ENCODE results near the gene PEPD. TPM values are rescaled to one million over a fixed set of nuclear protein-coding genes. Genes with fewer than 3 reads are reported as not detected.

Gene PEPD
- total RNA-seq, 2 experiments from 2014 or later = 29.3 to 30.6 TPM

DNA sequence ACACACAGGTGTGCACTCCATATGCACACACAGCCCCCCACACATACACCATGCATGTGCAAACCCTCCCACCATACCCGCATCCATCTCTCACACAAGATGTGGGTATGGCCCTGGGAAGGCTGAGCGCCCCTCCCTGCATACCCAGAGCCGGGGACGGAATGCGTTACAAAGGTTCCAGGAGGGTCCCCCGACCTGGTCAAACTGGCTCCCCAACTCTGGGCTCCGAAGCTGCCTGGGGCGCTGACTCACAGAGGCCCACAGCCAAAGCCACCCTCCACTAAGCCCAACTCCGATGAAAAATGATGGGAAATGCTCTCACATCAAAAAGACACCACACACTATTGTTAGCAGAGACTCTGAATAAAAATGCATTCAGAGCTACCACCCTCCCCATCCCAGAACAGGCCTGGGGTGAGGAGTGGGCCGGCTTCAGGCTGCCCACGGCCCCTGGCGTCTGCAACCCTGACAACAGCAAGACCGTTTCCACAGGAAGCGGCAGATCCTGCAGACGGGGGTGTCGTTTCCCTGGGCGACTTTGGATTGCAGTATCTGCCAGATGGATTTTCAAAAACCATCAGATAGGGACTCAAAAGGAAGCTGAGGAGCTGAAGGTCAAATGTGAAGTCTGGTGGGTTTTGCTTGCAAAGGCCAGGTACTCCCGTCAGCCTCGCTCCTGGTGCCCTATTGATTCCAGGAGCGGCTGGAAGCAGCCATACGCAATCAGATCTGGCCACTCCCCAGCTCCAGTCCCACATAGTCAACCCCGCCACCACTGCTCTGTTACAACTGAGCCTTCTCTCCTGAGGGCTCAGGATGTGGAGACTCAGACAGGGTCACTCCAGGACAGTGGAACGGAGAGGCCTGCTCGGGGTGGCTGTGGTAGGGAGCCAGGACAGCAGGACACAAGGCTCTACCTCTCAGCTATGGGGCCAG, 14.3 kb downstream of the PEPD start:
- intact Hi-C loops (cut with micrococcal nuclease) = no loop called here
- Mint-ChIP-seq H3K4me1 (ENCODE audit: low read depth) (no peaks in the 10 kb centered on the region), H3K27ac (no peak overlapping the region), H3K36me3 (peaks cover 4% of the 10 kb centered on the region), H3K27me3 (no peaks in the 10 kb centered on the region), H3K9me3 (no peaks in the 10 kb centered on the region), H3K4me3 (no peak overlapping the region)
- ChIA-PET CTCF (no interaction called here), POLR2A (no interaction called here)
- no peak for DNase-seq

DNA sequence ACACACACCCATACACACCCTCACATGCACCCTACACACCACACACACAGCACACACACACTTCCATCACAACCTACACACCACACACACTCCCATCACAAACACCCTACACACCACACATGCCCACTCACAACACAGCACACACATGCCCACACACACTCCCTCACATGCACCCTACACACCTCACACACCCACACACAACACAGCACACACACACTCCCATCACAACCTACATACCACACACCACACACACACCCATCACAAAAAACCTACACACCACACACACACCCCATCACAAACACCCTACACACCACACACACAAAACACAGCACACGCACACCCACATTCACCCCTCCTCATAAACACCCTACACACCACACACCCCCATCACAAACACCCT, 15.1 kb downstream of the PEPD start:
- H3K36me3 Mint-ChIP-seq = peaks cover 4% of the 10 kb centered on the region
- POLR2A ChIA-PET = no interaction called here
- H3K4me3 Mint-ChIP-seq = no peak overlapping the region
- no peaks in the 10 kb centered on the region for H3K27me3 Mint-ChIP-seq
- intact Hi-C loops (cut with micrococcal nuclease) = no loop called here
- H3K9me3 Mint-ChIP-seq = no peaks in the 10 kb centered on the region
- DNase-seq = no peak
- CTCF ChIA-PET = no interaction called here
- no peaks in the 10 kb centered on the region for H3K4me1 Mint-ChIP-seq (ENCODE audit: low read depth)
- H3K27ac Mint-ChIP-seq = no peak overlapping the region

DNA sequence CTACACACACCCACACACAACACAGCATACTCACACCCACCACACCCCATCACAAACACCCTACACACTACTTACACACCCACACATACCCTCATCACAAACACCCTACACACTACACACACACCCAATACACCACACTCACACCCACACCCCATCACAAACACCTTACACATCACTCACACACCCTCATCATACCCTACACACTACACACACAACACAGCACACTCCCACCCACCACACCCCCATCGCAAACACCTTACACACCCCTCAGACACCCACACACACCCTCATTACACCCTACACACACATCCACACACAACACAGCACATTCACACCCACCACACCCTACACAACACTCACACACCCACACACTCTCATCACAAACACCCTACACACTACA, 15.8 kb downstream of the PEPD start:
- no peaks in the 10 kb centered on the region for H3K9me3 Mint-ChIP-seq
- ChIA-PET POLR2A (no interaction called here), CTCF (no interaction called here)
- DNase-seq = no peak
- no peaks in the 10 kb centered on the region for H3K27me3 Mint-ChIP-seq
- H3K4me3 Mint-ChIP-seq = no peak overlapping the region
- H3K4me1 Mint-ChIP-seq (ENCODE audit: low read depth) = no peaks in the 10 kb centered on the region
- intact Hi-C loops (cut with micrococcal nuclease) = no loop called here
- no peaks in the 10 kb centered on the region for H3K36me3 Mint-ChIP-seq
- no peak overlapping the region for H3K27ac Mint-ChIP-seq

DNA sequence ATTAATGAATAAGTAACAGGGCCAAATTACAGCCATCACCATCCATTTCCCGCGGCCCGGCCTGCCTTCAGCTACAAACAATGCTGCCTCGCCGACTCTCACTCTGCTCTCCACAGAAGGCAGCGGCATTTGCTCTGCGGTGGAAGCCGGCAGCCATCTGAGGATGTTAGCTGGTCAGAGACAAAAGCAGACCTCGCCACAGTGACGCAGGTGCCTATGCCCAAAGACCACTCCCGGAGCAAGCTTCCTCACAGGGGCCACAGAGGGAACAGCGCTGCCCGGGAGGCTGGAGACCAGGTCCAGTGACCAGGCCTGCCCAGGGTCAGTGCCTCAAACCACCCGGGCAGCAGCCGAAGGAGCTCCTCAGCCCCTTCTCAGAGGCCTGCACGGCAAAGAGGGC, 16.4 kb downstream of the PEPD start:
- Mint-ChIP-seq H3K27me3 (no peaks in the 10 kb centered on the region), H3K4me3 (no peak overlapping the region), H3K9me3 (no peaks in the 10 kb centered on the region), H3K27ac (no peak overlapping the region), H3K36me3 (no peaks in the 10 kb centered on the region), H3K4me1 (ENCODE audit: low read depth) (no peaks in the 10 kb centered on the region)
- ChIA-PET POLR2A (no interaction called here), CTCF (no interaction called here)
- no peak for DNase-seq
- intact Hi-C loops (cut with micrococcal nuclease) = no loop called here

DNA sequence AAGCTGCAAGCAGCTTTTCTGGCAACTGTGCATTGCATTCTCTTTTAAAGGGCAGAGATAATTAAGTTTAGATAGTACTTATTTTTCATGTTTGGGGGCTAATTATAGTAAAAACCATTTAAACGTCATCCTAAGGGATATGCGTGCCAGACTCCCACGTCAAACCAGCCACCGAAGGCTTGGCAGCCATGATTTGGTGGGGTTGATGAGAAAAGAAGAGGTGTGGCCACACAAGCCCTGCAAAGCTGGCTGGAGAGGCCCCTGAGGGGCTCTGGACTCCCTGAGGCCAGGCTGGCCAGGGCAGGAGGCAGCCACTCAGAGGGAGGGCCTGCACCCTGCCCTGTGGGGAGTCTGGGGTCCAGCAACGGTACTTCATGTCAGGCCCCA, 17.5 kb downstream of the PEPD start:
- intact Hi-C loops (cut with micrococcal nuclease) = no loop called here
- DNase-seq = no peak
- H3K9me3 Mint-ChIP-seq = no peaks in the 10 kb centered on the region
- H3K27me3 Mint-ChIP-seq = no peaks in the 10 kb centered on the region
- no peak overlapping the region for H3K27ac Mint-ChIP-seq
- no peak overlapping the region for H3K4me3 Mint-ChIP-seq
- ChIA-PET POLR2A (no interaction called here), CTCF (no interaction called here)
- H3K4me1 Mint-ChIP-seq (ENCODE audit: low read depth) = no peaks in the 10 kb centered on the region
- no peaks in the 10 kb centered on the region for H3K36me3 Mint-ChIP-seq

DNA sequence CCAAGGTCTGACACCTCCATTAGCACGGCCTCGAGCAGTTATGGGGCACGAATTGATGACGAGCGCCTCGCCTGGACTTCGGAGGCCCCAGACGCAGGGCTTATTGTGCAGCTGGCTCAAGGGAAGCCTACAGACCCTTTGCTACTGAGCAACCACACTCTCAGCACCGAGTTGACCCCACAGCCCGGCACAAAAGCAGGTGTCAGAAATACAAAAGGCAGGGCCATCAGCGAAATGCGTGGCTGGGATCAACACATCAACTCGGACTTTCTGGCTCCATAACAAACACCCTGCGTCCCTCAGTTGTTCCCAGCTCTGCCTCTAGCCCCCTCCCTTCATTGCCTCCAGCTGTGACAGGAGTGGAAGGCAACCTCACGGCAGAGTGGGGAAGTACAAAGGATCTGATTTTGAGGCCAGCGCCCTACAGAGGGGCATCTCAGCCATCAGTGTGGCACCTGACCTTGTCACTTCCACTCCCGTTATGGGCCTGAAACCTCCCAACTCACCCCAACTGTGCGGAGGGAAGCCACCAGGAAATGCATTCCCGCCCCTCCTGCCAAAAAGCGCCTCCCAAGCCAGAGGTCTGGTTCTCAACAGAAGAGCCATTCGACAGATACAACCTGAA, 18.0 kb downstream of the PEPD start:
- H3K27me3 Mint-ChIP-seq = no peaks in the 10 kb centered on the region
- H3K9me3 Mint-ChIP-seq = no peaks in the 10 kb centered on the region
- H3K4me1 Mint-ChIP-seq (ENCODE audit: low read depth) = no peaks in the 10 kb centered on the region
- ChIA-PET POLR2A (no interaction called here), CTCF (no interaction called here)
- no peak overlapping the region for H3K4me3 Mint-ChIP-seq
- H3K27ac Mint-ChIP-seq = no peak overlapping the region
- no peak for DNase-seq
- no peaks in the 10 kb centered on the region for H3K36me3 Mint-ChIP-seq
- intact Hi-C loops (cut with micrococcal nuclease) = no loop called here

DNA sequence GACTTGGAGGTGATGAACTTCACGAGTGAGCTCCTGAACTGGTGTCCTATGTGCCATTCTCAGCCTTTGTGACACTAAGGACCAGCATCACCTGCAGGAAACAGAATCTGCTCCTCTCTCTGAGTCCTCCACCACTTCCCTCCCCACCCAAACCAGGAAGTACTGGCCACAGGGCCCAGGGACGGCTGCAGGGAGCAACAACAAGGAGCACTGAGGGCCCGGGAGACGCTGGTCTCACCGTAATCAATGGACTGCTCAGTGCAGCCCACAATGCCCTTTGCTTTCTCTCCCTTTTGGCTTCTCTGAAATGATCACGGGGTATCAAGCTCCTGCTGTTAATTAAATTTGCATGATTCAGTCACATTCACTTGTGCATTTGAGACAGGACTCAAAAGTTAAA, 18.6 kb downstream of the PEPD start:
- intact Hi-C loops (cut with micrococcal nuclease) = no loop called here
- Mint-ChIP-seq H3K4me1 (ENCODE audit: low read depth) (no peaks in the 10 kb centered on the region), H3K36me3 (no peaks in the 10 kb centered on the region), H3K4me3 (no peak overlapping the region), H3K9me3 (no peaks in the 10 kb centered on the region), H3K27me3 (no peaks in the 10 kb centered on the region), H3K27ac (no peak overlapping the region)
- DNase-seq = no peak
- ChIA-PET CTCF (no interaction called here), POLR2A (no interaction called here)

DNA sequence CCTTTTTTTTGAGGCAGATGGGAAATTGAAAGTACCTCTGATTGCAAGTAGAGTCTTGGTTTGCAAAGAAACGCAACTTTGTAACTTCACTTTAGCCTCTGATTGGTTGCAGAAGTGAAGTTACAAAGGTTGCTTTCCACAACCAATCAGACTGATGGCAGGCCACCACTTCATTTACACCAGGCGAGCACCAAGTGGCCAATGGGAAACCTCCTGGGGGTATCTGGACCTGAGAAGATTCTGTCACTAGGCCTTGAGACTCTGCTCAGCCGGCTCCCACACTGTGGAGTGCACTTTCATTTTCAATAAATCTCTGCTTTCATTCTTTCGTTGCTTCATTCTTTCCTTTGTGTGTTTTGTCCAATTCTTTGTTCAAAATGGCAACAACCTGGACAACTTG, 19.1 kb downstream of the PEPD start:
- no peak for DNase-seq
- no peak overlapping the region for H3K27ac Mint-ChIP-seq
- no peaks in the 10 kb centered on the region for H3K4me1 Mint-ChIP-seq (ENCODE audit: low read depth)
- ChIA-PET CTCF (no interaction called here), POLR2A (no interaction called here)
- H3K36me3 Mint-ChIP-seq = no peaks in the 10 kb centered on the region
- intact Hi-C loops (cut with micrococcal nuclease) = no loop called here
- H3K9me3 Mint-ChIP-seq = no peaks in the 10 kb centered on the region
- H3K4me3 Mint-ChIP-seq = no peak overlapping the region
- no peaks in the 10 kb centered on the region for H3K27me3 Mint-ChIP-seq

DNA sequence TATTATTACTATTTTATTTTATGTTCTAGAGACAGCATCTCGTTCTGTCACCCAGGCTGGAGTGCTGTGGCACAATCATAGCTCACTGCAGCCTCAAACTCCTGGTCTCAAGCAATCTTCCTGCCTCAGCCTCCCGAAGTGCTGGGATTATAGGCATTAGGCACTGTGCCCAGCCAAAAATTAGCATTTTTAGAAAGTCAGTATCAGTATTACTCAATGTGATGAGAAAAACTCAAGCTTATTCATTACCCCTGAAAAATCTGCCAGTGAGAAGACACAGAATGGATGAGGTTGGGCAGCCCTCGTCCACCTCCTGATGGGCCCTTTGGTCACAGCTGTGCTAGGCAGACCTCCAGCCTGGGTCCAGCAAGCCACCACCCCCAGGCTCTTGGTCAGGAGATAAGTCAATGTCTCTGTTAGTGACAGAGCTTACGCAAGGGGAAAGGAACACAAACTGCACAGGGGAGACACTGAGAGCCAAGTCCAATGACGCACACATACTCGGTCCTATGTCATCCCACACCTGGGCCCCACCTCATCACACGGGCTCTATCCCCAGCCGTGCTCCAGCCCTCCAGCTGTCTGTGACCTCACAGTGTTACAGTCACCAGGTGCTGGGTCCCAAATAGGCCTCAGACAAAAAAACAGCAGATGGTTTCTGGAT, 19.8 kb downstream of the PEPD start:
- ChIA-PET POLR2A (no interaction called here), CTCF (no interaction called here)
- no peak overlapping the region for H3K4me3 Mint-ChIP-seq
- H3K27ac Mint-ChIP-seq = no peak overlapping the region
- no peaks in the 10 kb centered on the region for H3K36me3 Mint-ChIP-seq
- intact Hi-C loops (cut with micrococcal nuclease) = no loop called here
- no peaks in the 10 kb centered on the region for H3K27me3 Mint-ChIP-seq
- no peaks in the 10 kb centered on the region for H3K4me1 Mint-ChIP-seq (ENCODE audit: low read depth)
- no peak for DNase-seq
- no peaks in the 10 kb centered on the region for H3K9me3 Mint-ChIP-seq

DNA sequence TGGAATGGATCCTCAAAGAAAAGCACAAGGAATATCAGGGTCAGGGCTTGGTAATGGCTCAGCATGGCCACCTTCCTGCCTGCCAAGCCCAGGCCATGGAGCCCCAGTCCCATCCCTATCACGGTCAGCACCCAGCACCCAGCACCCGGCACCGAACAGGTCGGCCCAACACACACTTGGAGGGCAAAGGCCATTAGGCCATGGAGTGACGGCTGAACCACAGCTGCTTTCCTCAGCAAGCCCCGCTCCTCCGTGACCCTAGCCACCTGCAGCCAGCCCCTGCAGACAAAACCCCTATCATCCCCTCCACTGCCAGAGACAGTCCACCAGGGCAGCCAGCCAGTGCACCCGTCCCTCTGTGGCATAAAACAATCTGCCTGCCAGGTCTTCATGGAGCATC, 20.6 kb downstream of the PEPD start:
- H3K36me3 Mint-ChIP-seq = no peaks in the 10 kb centered on the region

DNA sequence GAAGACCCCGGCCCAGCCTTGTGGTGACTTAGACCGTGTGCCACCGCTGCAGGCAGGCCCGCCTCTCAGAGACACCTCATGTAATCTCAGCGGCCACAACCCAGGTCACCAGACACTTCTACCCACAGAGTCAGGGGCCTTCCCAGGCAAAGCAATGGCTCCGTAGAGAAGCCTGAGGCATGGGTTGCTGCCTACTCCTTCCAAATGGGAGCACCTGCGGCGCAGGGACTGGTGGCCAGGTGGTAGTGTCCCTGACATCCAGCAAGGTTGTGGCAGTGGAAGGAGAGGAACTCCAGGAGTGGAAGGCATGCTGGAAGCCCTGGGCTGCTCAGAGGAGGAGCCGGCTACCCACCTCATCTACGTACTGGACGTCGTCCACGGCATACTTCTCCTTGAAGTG, 21.0 kb downstream of the PEPD start:
- intact Hi-C loops (cut with micrococcal nuclease) = no loop called here
- ChIA-PET CTCF (no interaction called here), POLR2A (no interaction called here)
- no peaks in the 10 kb centered on the region for H3K9me3 Mint-ChIP-seq
- no peaks in the 10 kb centered on the region for H3K4me1 Mint-ChIP-seq (ENCODE audit: low read depth)
- no peaks in the 10 kb centered on the region for H3K27me3 Mint-ChIP-seq
- H3K36me3 Mint-ChIP-seq = no peaks in the 10 kb centered on the region
- H3K27ac Mint-ChIP-seq = no peak overlapping the region
- H3K4me3 Mint-ChIP-seq = no peak overlapping the region
- no peak for DNase-seq

More for the DNA sequence above, 20.6 kb downstream of the PEPD start:
- ChIA-PET CTCF (no interaction called here), POLR2A (no interaction called here)
- intact Hi-C loops (cut with micrococcal nuclease) = no loop called here
- no peaks in the 10 kb centered on the region for H3K4me1 Mint-ChIP-seq (ENCODE audit: low read depth)
- no peak overlapping the region for H3K4me3 Mint-ChIP-seq
- no peak overlapping the region for H3K27ac Mint-ChIP-seq
- DNase-seq = no peak
- no peaks in the 10 kb centered on the region for H3K27me3 Mint-ChIP-seq
- no peaks in the 10 kb centered on the region for H3K9me3 Mint-ChIP-seq

DNA sequence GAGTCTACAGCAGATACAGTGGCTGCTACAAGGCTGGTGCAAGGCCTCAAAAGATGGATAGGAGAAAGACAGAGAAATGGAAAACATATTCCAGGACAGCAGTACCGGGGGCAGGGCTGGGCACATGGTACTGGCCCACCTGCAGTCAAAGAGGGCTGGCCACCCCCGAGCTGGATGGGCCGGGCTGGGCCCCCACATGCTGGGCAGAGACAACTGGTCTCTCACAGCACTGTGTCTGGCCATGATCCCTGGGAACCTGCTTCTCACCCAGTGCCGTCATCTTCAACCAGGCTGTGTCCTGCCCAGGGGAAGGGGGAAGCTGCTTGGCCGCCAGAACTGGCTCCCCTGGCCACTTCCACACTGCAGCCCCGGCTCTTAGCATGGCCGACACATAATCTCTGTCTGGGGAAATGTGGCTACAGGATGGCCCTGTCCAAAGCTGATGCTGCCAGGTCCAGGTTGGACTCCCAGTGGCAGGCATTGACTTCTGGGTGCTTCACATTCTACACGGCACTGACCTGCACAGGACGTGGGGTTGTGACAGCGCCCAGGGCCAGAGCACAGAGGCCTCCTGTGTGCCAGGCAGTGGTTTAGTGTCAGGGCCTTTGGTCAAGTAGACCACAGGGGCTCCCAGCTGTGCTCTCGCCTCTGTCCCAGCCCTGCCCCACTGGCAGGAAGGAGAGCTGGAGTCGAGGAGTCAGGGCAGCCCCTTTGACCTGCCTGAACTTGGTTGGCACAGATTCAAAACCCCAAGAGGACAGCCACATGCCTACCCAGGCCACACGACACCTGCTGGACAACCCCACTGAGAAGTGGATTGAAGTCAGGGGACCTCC, 21.7 kb downstream of the PEPD start:
- intact Hi-C loops (cut with micrococcal nuclease) = no loop called here
- H3K36me3 Mint-ChIP-seq = no peaks in the 10 kb centered on the region
- no peaks in the 10 kb centered on the region for H3K27me3 Mint-ChIP-seq
- H3K27ac Mint-ChIP-seq = no peak overlapping the region
- H3K4me3 Mint-ChIP-seq = no peak overlapping the region
- no peak for DNase-seq
- H3K9me3 Mint-ChIP-seq = no peaks in the 10 kb centered on the region
- ChIA-PET POLR2A (no interaction called here), CTCF (no interaction called here)
- H3K4me1 Mint-ChIP-seq (ENCODE audit: low read depth) = no peaks in the 10 kb centered on the region
